ENCODE measurements around the gene ZNF366. TPM values are rescaled to one million over a fixed set of nuclear protein-coding genes. Genes with fewer than 3 reads are reported as not detected.

The ZNF366 gene
- total RNA-seq, 4 donors from 2014 or later = 0.70 to 2.5 (median 1.3) TPM

DNA sequence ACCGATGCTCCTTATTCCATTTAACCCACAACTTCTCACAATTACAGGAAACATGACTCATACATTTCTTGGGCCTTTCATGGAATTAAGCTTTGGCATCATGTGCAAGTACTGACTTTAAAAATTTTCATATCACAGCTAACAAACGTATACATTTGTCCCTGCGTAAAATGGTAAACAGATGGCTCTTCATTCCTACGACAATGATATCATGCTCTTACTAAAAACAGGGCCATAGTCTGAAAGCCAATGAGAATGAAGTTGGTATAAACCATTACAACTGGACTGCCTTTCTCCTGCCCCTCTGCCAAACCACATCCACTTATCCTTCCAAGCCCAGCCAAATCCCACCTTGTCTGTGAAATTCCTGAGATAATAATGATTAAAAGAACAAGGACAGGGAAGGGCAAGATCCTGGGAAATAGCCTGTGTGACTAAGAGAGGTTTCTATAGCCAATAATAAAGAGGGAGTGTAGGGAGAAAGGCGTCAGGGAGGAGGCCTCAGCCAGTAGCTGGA is 44.9 kb upstream of the ZNF366 start:
- TF ChIP-seq, protein P1, sequence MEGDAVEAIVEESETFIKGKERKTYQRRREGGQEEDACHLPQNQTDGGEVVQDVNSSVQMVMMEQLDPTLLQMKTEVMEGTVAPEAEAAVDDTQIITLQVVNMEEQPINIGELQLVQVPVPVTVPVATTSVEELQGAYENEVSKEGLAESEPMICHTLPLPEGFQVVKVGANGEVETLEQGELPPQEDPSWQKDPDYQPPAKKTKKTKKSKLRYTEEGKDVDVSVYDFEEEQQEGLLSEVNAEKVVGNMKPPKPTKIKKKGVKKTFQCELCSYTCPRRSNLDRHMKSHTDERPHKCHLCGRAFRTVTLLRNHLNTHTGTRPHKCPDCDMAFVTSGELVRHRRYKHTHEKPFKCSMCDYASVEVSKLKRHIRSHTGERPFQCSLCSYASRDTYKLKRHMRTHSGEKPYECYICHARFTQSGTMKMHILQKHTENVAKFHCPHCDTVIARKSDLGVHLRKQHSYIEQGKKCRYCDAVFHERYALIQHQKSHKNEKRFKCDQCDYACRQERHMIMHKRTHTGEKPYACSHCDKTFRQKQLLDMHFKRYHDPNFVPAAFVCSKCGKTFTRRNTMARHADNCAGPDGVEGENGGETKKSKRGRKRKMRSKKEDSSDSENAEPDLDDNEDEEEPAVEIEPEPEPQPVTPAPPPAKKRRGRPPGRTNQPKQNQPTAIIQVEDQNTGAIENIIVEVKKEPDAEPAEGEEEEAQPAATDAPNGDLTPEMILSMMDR (IDR thresholded peaks at IDR 0.05) = no peak
- no peak for TF ChIP-seq POLR2A (IDR thresholded peaks at IDR 0.05)
- Histone ChIP-seq H3K27me3 (no peaks in the 10 kb centered on the region), H3K36me3 (no peaks in the 10 kb centered on the region), H3K4me3 (no peak overlapping the region), H3K27ac (no peak overlapping the region), H3K4me1 (no peaks in the 10 kb centered on the region), H3K9me3 (no peaks in the 10 kb centered on the region)
- no peak for DNase-seq

DNA sequence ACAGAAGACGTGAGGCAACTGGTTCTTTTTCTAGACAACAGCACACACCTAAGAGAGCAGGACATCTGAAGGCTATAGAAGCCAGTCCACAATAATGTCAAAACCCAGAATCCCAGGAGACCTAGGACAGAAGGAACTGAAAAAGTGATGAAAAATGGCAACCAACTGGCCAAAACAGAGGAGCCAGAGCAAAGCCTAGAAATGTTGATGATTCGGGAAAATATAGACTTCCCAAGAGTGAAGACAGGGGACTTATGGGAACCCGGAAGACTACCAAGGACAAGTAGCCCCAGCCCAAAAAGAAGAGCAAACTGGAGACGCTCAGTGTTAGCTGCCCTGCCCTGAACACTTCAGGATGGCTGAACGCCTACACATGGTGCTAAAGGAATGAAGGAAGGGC is 43.4 kb upstream of the ZNF366 start:
- Histone ChIP-seq H3K9me3 (no peaks in the 10 kb centered on the region), H3K36me3 (no peaks in the 10 kb centered on the region), H3K4me1 (no peaks in the 10 kb centered on the region), H3K27ac (no peak overlapping the region), H3K4me3 (no peak overlapping the region), H3K27me3 (no peaks in the 10 kb centered on the region)
- no peak for DNase-seq
- TF ChIP-seq, protein P1 (IDR thresholded peaks at IDR 0.05) = no peak
- no peak for TF ChIP-seq POLR2A (IDR thresholded peaks at IDR 0.05)

DNA sequence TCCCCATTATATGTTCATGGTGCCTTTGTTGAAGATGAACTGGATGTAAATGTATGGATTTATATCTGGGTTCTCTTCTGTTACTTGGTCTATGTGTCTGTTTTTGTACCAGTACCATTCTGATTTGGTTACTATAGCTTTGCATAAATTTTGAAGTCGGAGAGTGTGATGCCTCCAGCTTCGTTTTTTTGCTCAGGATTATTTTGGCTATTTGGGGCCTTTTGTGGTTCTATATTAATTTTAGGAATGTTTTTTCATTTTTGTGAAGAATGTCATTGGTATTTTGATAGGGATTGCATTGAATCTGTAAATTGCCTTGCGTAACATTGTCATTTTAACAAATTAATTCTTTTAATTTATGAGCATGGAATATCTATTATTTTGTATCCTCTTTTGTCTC is 36.6 kb upstream of the ZNF366 start:
- H3K9me3 ChIP-seq = no peaks in the 10 kb centered on the region
- TF ChIP-seq POLR2A (IDR thresholded peaks at IDR 0.05) = no peak
- TF ChIP-seq, protein P1 (IDR thresholded peaks at IDR 0.05) = no peak
- no peaks in the 10 kb centered on the region for H3K36me3 ChIP-seq
- DNase-seq = no peak
- H3K4me1 ChIP-seq = no peaks in the 10 kb centered on the region
- no peak overlapping the region for H3K4me3 ChIP-seq
- no peaks in the 10 kb centered on the region for H3K27me3 ChIP-seq
- no peak overlapping the region for H3K27ac ChIP-seq

DNA sequence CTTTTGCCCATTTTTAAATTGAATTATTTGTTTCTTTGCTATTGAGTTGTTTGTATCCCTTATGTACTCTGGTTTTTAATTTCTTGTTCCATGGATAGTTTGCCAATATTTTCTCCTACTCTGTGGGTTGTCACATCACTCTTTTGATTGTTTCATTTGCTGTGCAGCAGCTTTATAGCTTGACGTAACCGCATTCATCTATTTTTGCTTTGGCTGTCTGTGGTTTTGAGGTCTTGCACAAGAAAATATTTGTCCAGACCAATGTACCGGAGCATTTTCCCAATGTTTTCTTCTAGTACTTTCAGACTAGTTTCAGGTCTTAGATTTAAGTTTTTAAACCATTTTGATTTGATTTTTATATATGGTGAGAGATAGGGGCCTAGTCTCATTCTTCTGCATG is 36.2 kb upstream of the ZNF366 start:
- Histone ChIP-seq H3K27me3 (no peaks in the 10 kb centered on the region), H3K4me1 (no peaks in the 10 kb centered on the region), H3K27ac (no peak overlapping the region), H3K4me3 (no peak overlapping the region), H3K9me3 (no peaks in the 10 kb centered on the region), H3K36me3 (no peaks in the 10 kb centered on the region)
- DNase-seq = no peak
- TF ChIP-seq, protein P1 (IDR thresholded peaks at IDR 0.05) = no peak
- TF ChIP-seq POLR2A (IDR thresholded peaks at IDR 0.05) = no peak

DNA sequence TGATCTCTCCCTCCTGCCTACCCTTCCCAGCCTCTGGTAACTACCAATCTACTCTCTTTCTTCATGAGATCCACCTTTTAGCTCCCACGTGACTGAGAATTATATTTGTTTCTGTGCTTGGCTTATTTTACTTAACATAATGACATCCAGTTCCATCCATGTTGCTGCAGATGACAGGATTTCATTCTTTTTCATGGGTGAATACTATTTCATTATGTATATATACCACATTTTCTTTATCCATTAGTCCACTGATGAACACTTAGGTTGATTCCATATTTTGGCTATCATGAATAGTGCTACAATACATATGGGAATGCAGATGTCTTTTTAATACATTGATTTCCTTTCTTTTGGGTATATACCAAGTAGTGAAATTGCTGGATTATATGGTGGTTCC is 35.5 kb upstream of the ZNF366 start:
- no peak for TF ChIP-seq POLR2A (IDR thresholded peaks at IDR 0.05)
- TF ChIP-seq, protein P1 (IDR thresholded peaks at IDR 0.05) = no peak
- H3K4me3 ChIP-seq = no peak overlapping the region
- no peak for DNase-seq
- H3K9me3 ChIP-seq = no peaks in the 10 kb centered on the region
- H3K36me3 ChIP-seq = no peaks in the 10 kb centered on the region
- H3K4me1 ChIP-seq = no peaks in the 10 kb centered on the region
- H3K27me3 ChIP-seq = no peaks in the 10 kb centered on the region
- H3K27ac ChIP-seq = no peak overlapping the region
